ENCODE results near the gene ACBD3. TPM values are rescaled to one million over a fixed set of nuclear protein-coding genes. Genes with fewer than 3 reads are reported as not detected.

The ACBD3 gene
- polyA plus RNA-seq, 6 donors from 2014 or later = 38.5 to 88.1 (median 55.0) TPM

GRCh38 chr1:226125831-226126230, 60.7 kb downstream of the ACBD3 start:
- no peaks in the 10 kb centered on the region for H3K27me3 Mint-ChIP-seq
- no peaks in the 10 kb centered on the region for H3K36me3 Mint-ChIP-seq
- peaks cover 0 to 3% (median 1%) of the 10 kb centered on the region in 7 donors for H3K9me3 Mint-ChIP-seq
- H3K4me1 Mint-ChIP-seq = peaks cover 51 to 84% (median 71%) of the 10 kb centered on the region in 3 donors
- no peak for DNase-seq
- H3K27ac Mint-ChIP-seq = peak overlapping the region in 5 of 6 donors; percentile 72 to 98 (median 88)
- peak overlapping the region in 6 of 8 donors; percentile 44 to 88 (median 82) for H3K4me3 Mint-ChIP-seq
- ATAC-seq (ENCODE audit: low read depth in 2 of 2) = no peak

- Mint-ChIP-seq H3K27ac (peak overlapping the region; percentile 67 to 98 (median 93)), H3K4me3 (peak overlapping the region; percentile 57 to 88 (median 81)), H3K4me1 (peaks cover 52 to 84% (median 72%) of the 10 kb centered on the region in 3 donors), H3K36me3 (no peaks in the 10 kb centered on the region), H3K9me3 (no peaks in the 10 kb centered on the region), H3K27me3 (no peaks in the 10 kb centered on the region)
- DNase-seq (peak; percentile 83), ATAC-seq (ENCODE audit: low read depth in 2 of 2) (no peak)
Observed at GRCh38 chr1:226125097-226125630, 61.4 kb downstream of the ACBD3 start.

- DNase-seq (no peak), ATAC-seq (ENCODE audit: low read depth in 2 of 2) (no peak)
- Mint-ChIP-seq H3K9me3 (no peaks in the 10 kb centered on the region), H3K27ac (peak overlapping the region; percentile 94 to 100 (median 100)), H3K4me3 (peak overlapping the region; percentile 77 to 98 (median 96)), H3K4me1 (peaks cover 54 to 85% (median 78%) of the 10 kb centered on the region in 3 donors), H3K36me3 (no peaks in the 10 kb centered on the region), H3K27me3 (no peaks in the 10 kb centered on the region)
Observed at GRCh38 chr1:226123591-226124471, 62.7 kb downstream of the ACBD3 start.

GRCh38 chr1:226123212-226123560, 63.4 kb downstream of the ACBD3 start:
- Mint-ChIP-seq H3K4me3 (peak overlapping the region; percentile 77 to 98 (median 96)), H3K27ac (peak overlapping the region; percentile 94 to 100 (median 100)), H3K36me3 (no peaks in the 10 kb centered on the region), H3K4me1 (peaks cover 55 to 85% (median 78%) of the 10 kb centered on the region in 3 donors), H3K27me3 (no peaks in the 10 kb centered on the region), H3K9me3 (no peaks in the 10 kb centered on the region)
- DNase-seq (no peak), ATAC-seq (ENCODE audit: low read depth in 2 of 2) (no peak)

GRCh38 chr1:226121587-226122400, 64.7 kb downstream of the ACBD3 start:
- no peaks in the 10 kb centered on the region for H3K9me3 Mint-ChIP-seq
- H3K36me3 Mint-ChIP-seq = no peaks in the 10 kb centered on the region
- no peaks in the 10 kb centered on the region for H3K27me3 Mint-ChIP-seq
- peak overlapping the region; percentile 94 to 100 (median 100) for H3K27ac Mint-ChIP-seq
- H3K4me3 Mint-ChIP-seq = peak overlapping the region; percentile 77 to 98 (median 96)
- DNase-seq = peak; percentile 95
- H3K4me1 Mint-ChIP-seq = peaks cover 53 to 75% (median 68%) of the 10 kb centered on the region in 3 donors
- ATAC-seq (ENCODE audit: low read depth in 2 of 2) = peak; percentile 64

- no peak for ATAC-seq (ENCODE audit: low read depth in 2 of 2)
- no peaks in the 10 kb centered on the region for H3K9me3 Mint-ChIP-seq
- peaks cover 54 to 69% (median 66%) of the 10 kb centered on the region in 3 donors for H3K4me1 Mint-ChIP-seq
- DNase-seq = no peak
- peak overlapping the region; percentile 77 to 90 (median 84) for H3K4me3 Mint-ChIP-seq
- peak overlapping the region; percentile 87 to 96 (median 94) for H3K27ac Mint-ChIP-seq
- H3K36me3 Mint-ChIP-seq = no peaks in the 10 kb centered on the region
- no peaks in the 10 kb centered on the region for H3K27me3 Mint-ChIP-seq
Observed at GRCh38 chr1:226121049-226121586, 65.4 kb downstream of the ACBD3 start.

- Mint-ChIP-seq H3K27me3 (no peaks in the 10 kb centered on the region), H3K36me3 (no peaks in the 10 kb centered on the region), H3K4me1 (peaks cover 49 to 65% (median 64%) of the 10 kb centered on the region in 3 donors), H3K4me3 (peak overlapping the region; percentile 42 to 88 (median 83)), H3K27ac (peak overlapping the region in 4 of 6 donors; percentile 58 to 96 (median 94)), H3K9me3 (no peaks in the 10 kb centered on the region)
- no peak for DNase-seq
- no peak for ATAC-seq (ENCODE audit: low read depth in 2 of 2)
Observed at GRCh38 chr1:226120398-226120797, 66.1 kb downstream of the ACBD3 start.

- Mint-ChIP-seq H3K27ac (peak overlapping the region; percentile 38 to 94 (median 90)), H3K4me3 (peak overlapping the region in 7 of 8 donors; percentile 66 to 90 (median 78)), H3K27me3 (no peaks in the 10 kb centered on the region), H3K4me1 (peaks cover 43 to 57% (median 55%) of the 10 kb centered on the region in 3 donors), H3K36me3 (no peaks in the 10 kb centered on the region), H3K9me3 (no peaks in the 10 kb centered on the region)
- ATAC-seq (ENCODE audit: low read depth in 2 of 2) (peak; percentile 5 to 8), DNase-seq (peak; percentile 60)
Observed at GRCh38 chr1:226119169-226119568, 67.4 kb downstream of the ACBD3 start.

GRCh38 chr1:226118357-226118756, 68.2 kb downstream of the ACBD3 start:
- Mint-ChIP-seq H3K4me1 (peaks cover 35 to 49% (median 47%) of the 10 kb centered on the region in 3 donors), H3K27ac (peak overlapping the region; percentile 60 to 94 (median 90)), H3K9me3 (no peaks in the 10 kb centered on the region), H3K27me3 (no peaks in the 10 kb centered on the region), H3K4me3 (peak overlapping the region in 6 of 8 donors; percentile 25 to 75 (median 46)), H3K36me3 (no peaks in the 10 kb centered on the region)
- DNase-seq = no peak
- ATAC-seq (ENCODE audit: low read depth in 2 of 2) = no peak

- Mint-ChIP-seq H3K27me3 (no peaks in the 10 kb centered on the region), H3K9me3 (no peaks in the 10 kb centered on the region), H3K27ac (peak overlapping the region in 3 of 6 donors; percentile 19 to 39 (median 30)), H3K4me1 (peaks cover 33 to 45% (median 45%) of the 10 kb centered on the region in 3 donors), H3K36me3 (no peaks in the 10 kb centered on the region), H3K4me3 (no peak overlapping the region)
- ATAC-seq (ENCODE audit: low read depth in 2 of 2) = no peak
- no peak for DNase-seq
Observed at GRCh38 chr1:226117330-226117729, 69.2 kb downstream of the ACBD3 start.

- Mint-ChIP-seq H3K27ac (peak overlapping the region in 1 of 6 donors; percentile 42), H3K4me1 (peaks cover 38 to 52% (median 52%) of the 10 kb centered on the region in 3 donors), H3K4me3 (no peak overlapping the region)
Observed at GRCh38 chr1:226116673-226117072, 69.9 kb downstream of the ACBD3 start.

GRCh38 chr1:226112626-226113025, 73.9 kb downstream of the ACBD3 start:
- H3K4me1 Mint-ChIP-seq = peaks cover 38 to 49% (median 46%) of the 10 kb centered on the region in 3 donors
- no peaks in the 10 kb centered on the region for H3K27me3 Mint-ChIP-seq
- no peaks in the 10 kb centered on the region for H3K36me3 Mint-ChIP-seq
- peak overlapping the region; percentile 83 to 99 (median 98) for H3K27ac Mint-ChIP-seq
- DNase-seq (no peak), ATAC-seq (ENCODE audit: low read depth in 2 of 2) (no peak)
- H3K4me3 Mint-ChIP-seq = peak overlapping the region in 7 of 8 donors; percentile 24 to 87 (median 82)
- H3K9me3 Mint-ChIP-seq = no peaks in the 10 kb centered on the region

More at GRCh38 chr1:226116673-226117072, 69.9 kb downstream of the ACBD3 start:
- Mint-ChIP-seq H3K27me3 (no peaks in the 10 kb centered on the region), H3K36me3 (no peaks in the 10 kb centered on the region), H3K9me3 (no peaks in the 10 kb centered on the region)
- no peak for DNase-seq
- ATAC-seq (ENCODE audit: low read depth in 2 of 2) = no peak

- H3K4me3 Mint-ChIP-seq = peak overlapping the region; percentile 67 to 94 (median 86)
- ATAC-seq (ENCODE audit: low read depth in 2 of 2) (no peak), DNase-seq (no peak)
- H3K27me3 Mint-ChIP-seq = no peaks in the 10 kb centered on the region
- H3K36me3 Mint-ChIP-seq = no peaks in the 10 kb centered on the region
- H3K4me1 Mint-ChIP-seq = peaks cover 41 to 52% (median 51%) of the 10 kb centered on the region in 3 donors
- H3K27ac Mint-ChIP-seq = peak overlapping the region; percentile 83 to 99 (median 98)
- H3K9me3 Mint-ChIP-seq = no peaks in the 10 kb centered on the region
Observed at GRCh38 chr1:226111883-226112261, 74.7 kb downstream of the ACBD3 start.

Measured in naive B cell (primary cell).